NCI-H2081 treated with DMSO at 0.1 percent for 48 hours (cell line): Measurements from ENCODE around the gene CBX2.
"Not testable (repeated sequence)": the region's sequence is repeated elsewhere in the genome, so short reads cannot be mapped to it uniquely, and the experiment has no call there.

Experiments
- DNase-seq: peaks from one replicate; lab custom pipeline; 2025; lab: John Stamatoyannopoulos, UW

Gene CBX2

DNA sequence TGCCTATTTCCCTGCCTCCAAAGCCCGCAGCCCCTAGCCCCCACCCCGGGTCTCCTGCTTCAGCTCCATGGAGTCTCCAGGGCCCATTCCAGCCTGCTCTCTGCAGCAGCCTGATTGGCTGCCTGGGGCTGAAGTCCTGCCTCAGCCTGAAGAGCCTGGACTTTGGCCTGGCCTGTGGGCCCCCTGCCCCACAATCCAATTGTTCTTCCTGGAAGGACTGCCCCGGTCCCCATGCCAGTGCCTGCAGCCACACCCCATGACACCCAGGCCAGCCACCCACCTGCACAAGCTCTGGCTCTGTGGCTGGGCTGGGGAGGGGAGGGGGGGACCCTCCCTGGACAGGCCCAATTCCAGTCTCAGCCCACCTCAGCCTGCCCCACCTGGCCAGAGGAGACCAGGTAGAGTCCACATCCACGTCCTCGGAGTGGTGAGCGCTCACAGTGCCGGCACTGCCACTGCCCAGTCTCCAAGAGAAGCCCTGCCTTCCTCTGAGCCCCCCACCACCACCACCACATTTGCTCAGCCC lies 34.9 kb upstream of the CBX2 start:
- no peak for DNase-seq

DNA sequence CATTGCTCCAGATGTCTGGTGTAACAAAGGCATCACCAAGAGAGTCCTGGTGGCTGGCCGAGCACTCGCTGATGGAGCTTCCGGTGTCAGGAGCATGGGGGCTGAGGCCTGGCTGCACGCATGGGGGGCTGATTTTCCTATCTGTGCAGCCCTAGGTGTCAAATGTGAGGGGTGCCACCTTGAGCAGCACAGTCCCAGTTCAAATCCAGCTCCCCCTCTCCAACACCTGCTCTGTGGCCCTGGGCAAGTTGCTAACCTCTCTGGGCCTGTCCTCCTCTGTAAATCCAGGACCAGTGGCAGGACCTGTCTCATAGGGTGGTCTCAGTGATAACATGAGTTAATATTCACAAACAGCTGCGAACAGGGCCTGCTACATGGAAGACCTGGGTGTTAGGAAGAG lies 34.3 kb upstream of the CBX2 start:
- DNase-seq: no peak

DNA sequence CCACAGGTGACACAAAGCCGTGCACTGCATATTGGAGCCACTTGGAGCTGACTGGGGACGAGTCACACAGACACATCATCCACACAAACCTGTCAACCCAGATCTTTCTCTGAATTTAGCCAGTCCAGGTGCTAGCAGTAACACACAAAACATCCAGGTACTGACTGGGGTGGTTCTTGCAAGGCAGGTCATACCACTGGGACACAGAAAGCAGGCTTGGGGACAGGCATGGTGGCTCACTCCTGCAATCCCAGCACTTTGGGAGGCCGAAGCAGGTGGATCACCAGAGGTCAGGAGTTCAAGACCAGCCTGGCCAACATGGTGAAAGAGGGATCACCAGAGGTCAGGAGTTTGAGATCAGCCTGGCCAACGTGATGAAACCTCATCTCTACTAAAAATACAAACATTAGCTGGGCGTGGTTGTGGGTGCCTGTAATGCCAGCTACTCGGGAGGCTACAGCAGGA lies 32.3 kb upstream of the CBX2 start:
- no peak for DNase-seq

DNA sequence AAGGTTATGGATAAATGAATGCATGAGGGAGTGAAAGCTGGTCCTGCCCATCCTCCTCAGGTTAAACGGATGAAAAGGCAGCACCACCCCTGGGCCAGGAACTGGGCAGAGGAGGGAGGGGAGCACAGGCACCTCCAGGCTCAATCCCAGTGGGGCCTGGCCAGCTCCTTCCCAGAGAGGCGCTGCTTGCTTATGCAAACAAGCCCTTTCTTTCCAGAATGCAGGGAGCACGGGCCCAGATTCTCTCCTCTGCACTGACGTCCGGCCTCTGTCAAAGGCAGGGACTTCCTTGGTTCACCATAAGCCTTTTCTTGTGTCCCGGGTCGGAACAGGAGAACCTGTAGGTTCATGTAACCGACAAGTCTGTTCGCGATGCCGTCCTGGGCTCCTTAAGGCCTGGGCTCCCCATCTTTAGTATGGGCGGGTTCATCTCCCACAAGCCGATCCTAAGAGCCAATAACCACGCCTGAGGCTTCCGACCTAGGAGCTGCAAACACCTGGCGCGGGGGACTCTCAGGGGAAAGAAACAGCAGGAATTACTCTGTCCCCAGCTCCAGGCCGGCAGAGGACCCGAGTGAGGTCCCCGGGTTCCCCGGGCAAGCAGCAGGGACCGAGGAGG lies 30.9 kb upstream of the CBX2 start:
- DNase-seq: no peak

DNA sequence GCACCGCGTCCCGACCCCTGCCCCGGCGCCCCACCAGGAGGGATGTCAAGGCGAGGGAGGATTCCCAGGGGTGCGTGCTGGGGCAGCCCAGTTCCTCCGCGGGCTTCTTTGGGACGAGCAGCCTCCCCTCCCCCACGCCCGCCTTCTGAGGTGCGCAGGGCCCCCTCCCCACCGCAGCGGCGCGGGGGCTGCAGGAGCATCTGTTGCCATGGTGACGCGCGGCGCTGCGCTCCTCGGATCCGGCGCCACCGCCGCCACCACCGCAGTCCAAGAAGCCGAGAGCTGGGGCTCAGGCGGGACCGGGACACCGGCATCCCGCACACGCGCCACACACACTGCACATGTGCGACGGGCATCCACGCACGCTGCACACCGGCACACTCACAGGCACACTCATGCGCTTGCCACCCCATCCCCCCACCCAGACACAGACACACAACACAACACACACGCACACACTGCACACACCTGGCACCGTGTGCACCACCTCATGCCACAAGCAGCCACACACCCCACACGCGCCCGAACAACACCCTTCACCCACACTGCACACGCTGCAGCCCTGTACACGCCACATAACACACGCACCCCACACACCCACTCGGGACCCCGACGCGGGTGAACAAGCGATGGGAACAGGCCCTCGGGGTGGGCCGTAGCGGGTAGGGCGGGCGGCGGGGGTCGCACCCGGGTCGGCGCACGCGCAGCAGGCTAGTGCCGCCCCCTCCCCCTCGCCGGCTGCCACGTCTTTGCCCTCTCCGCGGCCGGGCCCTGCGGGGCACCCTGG lies 30.2 kb upstream of the CBX2 start:
- no peak for DNase-seq

DNA sequence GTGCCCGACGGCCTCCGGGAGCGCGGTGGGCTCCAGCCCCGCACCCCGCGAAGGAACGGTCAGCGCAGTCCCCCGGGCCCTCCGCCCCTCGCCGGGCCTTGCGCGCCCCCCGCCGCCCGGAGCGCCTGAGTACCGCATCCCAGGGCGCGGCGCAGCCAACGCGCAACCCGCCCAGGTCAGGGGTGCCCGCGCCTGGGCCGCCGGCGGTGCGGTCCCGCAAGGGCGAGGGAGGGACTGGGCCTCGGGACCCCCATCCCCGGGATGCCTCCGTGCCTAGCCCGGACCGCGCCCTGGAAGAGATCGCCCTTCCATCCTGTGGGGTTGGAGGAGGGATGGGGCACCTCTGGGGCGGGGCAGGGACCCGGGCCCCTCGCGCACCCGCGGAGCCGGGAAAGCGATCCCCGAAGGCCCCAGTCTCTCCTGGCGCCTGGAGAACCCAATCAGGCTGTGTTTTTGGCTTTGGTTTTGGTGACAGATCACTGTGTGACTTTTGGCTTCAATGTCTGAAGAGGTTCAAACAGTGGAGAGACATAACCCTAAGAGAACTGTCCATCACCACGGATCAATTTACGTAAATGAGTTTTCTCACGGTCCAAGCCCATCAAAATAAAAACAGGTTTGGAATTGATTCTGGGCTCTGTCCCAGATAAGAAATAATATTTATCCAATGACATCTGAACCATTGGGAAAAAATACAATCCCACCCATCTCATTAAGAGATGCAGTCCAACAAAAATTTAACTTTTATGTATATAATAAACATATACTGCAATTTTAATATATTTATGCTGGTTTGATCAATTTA lies 29.5 kb upstream of the CBX2 start:
- no peak for DNase-seq

DNA sequence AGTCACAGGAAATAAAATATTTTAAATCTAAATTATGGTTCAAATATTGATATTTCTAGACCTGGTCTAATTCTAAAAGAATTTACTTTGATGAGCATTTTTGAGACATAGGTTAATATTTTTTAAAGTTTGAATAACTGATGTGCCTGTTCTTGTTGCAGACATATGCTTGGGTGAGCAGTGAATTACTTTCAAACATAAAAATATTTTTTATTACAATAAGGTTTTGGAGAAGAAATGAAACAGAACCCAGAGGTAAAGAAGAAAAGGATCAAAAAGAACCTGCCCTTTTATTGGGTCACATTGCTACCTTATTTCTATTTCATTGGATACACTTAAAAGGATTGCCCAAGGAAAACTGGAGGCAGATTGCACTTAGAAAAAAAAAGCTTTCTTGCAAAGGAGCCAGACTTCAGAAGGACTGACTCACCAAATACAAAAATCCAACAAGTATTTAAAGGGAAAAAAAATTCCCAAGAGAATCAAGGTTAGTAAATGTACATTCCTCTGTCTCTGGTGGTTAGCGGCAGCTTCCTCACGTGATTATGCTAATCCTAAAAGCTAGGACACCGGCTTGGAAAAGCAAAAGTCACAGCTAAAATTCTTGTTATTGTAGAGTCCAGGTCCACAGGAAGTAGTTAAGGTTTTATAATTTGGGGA lies 28.7 kb upstream of the CBX2 start:
- no peak for DNase-seq

DNA sequence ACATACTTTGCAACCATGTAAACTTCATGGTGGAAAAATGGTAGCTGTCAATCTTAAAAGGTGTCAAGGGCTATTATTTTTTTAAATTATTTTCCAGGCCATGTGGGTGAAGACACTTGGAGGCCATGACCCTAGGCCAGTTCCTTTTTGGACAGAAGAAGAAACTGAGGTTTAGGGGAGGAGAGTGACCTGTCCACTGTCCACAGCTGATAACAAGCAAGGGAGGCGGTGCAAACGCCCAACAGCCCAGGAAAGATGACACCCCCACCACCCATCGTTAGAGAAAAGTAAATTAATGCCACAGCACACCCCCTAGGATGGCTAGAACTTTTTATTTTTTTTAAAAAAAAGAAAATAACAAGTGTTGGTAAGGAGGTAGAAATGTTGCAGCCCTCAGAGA lies 28.0 kb upstream of the CBX2 start:
- DNase-seq: no peak

DNA sequence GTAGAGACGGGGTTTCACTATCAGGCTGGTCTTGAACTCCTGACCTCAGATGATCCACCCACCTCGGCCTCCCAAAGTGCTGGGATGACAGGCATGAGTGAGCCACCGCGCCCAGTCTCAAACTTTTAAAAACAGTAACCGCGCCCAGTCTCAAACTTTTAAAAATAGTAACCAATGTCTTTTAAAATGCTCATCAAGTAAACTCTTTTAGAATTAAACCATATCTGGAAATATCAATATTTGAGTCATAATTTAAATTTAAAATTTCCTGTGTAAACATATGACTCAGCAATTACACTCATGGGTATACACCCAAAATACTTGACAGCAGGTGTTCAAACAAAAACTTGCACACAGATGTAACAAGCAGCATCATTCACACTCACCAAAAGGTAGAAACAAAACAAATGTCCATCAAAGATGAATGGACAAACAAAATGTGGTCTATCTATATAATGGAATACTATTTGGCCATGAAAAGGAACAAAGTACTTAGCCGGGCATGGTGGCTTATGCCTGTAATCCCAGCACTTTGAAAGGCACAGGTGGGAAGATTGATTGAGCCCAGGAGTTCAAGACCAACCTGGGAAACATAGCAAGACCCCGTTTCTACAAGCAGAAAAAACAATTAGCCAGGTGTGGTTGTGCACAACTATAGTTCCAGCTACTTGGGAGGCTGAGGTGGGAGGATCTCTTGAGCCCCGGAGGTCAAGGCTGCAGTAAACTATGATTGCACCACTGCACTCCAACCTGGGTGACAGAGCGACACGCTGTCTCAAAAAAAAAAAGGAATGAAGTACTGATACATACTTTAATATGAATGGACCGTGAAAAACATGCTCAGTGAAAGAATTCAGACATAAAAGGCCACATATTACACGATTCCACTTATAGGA lies 27.1 kb upstream of the CBX2 start:
- DNase-seq: no peak

DNA sequence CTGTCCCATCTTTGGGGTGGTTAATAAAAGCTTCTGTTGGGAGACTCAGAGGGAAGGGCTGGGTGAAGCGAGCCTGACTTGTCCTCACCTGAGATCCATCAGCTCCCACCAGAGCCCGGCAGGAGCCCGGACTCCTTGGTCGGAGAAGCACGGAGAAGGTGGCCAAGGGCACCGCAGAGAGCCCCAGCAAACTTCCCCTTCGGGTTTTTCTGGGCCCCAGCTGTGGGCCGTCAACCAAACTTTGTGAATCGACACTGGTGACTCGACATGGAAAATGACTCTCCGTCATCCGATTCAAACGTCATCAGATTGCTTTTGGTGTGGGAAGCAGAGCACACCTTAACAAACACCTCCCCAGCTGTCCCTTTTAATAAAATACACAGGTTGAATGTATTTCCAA lies 25.8 kb upstream of the CBX2 start:
- DNase-seq: no peak

DNA sequence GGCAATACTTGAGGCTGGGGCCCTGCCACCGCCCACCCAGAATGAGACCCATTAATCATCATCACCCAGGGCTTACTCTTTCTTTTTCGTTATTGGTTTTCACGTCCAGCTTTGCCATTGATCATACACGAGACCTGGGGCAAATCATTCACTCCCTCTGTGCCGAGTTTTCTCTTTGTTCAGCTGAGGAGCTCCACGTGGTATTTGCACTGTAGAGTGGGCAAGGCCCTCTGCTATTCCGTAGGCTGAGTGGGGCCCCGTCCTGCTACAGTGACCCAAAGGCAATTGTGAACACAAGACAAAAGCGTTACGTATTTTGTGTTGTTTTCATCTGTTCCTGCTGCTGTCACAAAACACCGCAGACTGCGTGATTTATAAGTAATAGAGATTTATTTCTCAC lies 23.6 kb upstream of the CBX2 start:
- no peak for DNase-seq

DNA sequence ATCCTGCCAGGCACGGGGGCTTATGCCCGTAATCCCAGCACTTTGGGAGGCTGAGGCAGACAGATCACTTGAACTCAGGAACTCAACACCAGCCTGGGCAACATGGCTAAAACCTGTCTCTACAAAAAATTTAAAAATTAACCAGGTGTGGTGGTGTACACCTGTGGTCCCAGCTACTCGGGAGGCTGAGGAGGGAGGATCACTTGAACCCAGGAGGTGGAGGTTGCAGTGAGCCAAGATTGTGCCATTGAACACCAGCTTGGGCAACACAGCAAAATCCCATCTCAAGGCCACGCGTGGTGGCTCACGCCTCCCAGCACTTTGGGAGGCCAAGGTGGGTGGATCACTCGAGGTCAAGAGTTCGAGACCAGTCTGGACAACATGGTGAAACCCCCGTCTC lies 23.0 kb upstream of the CBX2 start:
- DNase-seq: not testable (repeated sequence)

DNA sequence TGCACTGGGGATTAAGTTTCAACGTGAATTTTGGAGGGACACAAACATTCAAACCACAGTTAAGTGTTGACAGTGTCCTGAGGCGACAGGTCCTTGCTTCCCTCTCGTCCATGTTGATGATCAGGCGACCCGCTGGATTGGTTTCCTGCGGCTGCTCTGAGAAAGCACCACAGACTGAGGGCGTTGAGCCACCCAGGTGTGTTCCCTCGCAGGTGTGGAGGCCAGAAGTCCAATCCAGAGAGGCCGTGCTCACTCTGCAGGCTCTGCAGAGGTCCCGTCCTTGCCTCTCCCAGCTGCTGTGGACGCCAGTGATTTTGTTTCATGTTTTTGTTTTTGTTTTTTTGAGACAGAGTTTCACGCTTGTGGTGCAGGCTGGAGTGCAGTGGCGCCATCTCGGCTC lies 22.4 kb upstream of the CBX2 start:
- no peak for DNase-seq

DNA sequence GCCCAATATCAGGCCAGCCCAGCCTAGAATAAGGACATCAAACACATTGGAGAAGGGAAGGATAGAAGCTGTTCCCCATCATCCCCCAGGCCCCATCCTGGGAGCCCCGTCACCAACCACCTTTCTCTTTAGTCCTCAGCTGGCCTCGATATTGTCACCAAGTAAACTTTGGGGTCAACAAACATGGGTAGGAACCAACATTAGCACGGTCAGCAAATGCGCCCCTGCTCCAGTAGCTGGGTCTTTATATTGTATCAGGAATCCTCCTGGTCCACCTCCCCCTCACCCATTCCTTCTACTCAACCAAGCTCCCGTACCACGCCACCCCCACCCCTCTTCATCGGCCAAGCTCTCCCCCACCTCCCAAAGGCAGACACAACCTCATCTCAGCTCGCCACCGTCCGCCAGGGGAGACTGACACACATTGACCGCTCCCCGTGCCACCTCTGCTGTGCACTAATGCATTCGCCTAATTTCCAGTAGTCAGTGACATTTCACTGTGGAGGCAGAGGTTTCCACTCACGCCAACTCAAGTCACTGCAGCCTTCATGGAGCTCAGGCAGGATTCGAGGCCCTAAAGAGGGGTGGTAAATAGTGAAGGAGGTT lies 20.7 kb upstream of the CBX2 start:
- no peak for DNase-seq

DNA sequence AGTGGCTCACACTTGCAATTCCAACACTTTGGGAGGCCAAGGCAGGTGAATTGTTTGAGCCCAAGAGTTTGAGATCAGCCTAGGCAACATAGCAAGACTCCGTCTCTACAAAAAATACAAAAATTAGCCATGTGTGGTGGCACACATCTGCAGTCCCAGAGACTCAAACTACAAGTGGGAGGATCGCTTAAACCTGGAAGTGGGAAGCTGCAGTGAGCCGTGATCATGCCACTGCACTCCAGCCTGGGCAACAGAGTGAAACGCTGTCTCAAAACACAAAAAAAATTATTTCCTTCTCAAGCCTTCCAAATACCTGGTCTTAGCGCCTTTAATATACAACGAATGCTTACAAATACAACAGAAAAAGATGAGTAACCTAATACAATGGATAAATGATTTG lies 19.7 kb upstream of the CBX2 start:
- no peak for DNase-seq

DNA sequence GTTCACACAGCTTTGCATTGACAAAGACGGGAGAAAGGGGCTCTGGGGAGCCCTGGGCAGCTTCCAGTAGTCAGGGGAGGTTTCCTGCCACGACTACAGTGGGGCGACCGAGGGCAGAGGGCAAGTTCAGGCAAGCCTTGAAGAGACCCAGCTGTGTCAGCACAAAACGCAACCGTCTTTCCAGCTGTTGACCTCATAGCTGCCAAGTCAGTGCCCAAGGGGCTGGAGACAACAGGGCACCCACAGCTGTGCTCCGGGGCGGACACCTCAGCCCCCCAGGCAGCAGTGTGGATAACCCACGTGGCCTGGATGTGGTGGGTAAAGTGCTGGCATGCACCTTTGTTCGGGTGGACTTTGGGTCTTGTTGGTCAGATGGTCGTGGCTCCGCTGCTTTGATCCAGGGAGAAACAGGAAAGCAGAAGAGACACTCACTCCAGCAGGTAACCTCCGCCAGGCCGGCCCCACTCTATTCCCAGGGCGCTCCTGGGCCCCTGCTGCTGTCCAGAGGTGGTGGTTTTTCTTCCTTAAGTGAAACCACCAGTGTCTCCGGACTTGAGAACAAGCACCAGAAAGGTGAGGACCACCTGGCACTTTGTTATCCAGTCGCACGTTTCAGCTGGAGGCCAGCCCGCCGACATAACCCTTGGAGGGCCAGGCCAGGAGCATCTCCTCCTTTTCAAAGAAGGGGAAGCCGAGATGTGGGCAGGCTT lies 17.6 kb upstream of the CBX2 start:
- DNase-seq: no peak

DNA sequence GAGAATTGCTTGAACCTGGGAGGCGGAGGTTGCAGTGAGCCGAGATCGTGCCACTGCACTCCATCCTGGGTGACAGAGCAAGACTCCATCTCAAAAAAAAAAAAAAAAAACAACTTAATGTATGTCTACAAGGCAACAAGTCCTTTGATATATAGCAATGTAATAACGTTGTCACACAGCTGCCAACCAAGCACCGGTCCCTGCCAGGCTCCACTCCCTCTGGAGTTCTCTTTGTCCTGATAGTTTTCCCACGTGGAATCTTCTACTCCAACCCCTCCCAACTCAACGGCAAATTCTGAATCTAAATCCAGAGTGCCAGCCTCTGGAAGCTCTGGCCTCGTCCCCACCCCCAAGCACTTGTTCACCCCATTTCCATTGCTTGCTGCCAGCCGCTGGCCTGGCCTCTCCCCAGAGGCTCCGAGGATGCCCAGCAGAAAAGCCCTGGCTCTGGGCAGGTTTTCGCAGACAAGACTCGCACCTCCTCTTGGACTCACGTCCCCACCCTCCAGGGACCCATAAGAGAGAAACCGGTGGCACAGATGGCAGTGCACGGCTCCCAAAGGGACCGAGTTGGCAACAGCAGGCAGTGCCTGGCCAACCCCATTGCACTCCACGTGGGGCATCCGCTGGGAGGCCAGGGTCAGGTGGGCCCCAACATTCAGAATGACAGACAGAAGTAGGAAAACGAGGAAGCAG lies 15.9 kb upstream of the CBX2 start:
- DNase-seq: no peak

DNA sequence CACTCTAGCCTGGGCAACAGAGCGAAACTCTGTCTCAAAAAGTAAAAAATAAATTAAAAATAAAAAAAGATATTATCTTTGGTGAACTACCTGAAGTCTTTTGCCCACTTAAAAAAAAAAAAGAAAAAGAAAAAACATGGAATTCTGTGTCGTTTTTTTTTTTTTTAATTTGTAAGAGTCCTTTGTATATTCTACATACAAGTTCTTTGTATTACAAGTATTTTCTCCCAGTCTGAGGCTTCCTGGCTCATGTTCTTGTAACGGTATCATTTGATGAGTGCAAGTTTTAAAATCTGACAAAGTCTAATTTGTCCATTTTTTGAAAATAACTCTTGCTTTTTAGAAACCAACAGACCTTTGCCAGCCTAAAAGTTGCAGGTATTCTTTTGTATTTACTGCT lies 12.2 kb upstream of the CBX2 start:
- DNase-seq: no peak
